HFF-Myc (cell line): ENCODE data around the gene CORIN.

ENCODE experiments used
- DNase-seq: peaks from one replicate; pipeline ENCODE4 v3.0.0-alpha.2; 2011; ENCODE audit warnings: low read depth; ENCODE audit errors: extremely low read depth
- H3K4me3 ChIP-seq: replicated peaks from 2 replicates; pipeline ENCODE4 v1.5.1; 2011; ENCODE audit warnings: low read depth, mild to moderate bottlenecking, control low read depth, low read length
- CTCF ChIP-seq: IDR thresholded peaks from 2 replicates; pipeline ENCODE4 v1.5.1; 2012; ENCODE audit warnings: mild to moderate bottlenecking, low read depth, low read length, control low read depth; ENCODE audit errors: missing control alignments

The CORIN gene

GRCh38 chr4:47721485-47721884, 116.4 kb downstream of the CORIN start:
- no peak overlapping the region for H3K4me3 ChIP-seq
- no peak for DNase-seq
- TF ChIP-seq CTCF = no peak

DNA sequence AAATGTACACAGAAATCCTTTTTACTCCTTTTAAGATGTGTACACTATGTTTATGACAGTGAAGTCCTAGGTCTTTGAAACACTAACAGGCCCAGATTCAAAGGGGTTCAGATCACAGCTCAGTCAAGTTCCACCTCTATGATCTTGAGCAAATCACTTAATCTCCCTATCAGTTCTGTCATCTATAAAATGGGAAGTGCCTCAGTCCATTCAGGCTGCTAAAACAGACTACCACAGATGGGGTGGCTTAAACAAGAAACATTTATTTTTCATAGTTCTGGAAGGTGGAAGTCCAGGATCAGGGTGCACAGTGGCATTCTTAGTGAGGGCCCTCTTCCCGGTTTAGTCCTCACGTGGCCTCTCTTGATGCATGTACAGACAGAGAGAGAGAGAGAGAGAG, 117.1 kb downstream of the CORIN start:
- no peak for TF ChIP-seq CTCF
- no peak for DNase-seq
- H3K4me3 ChIP-seq = no peak overlapping the region

- no peak overlapping the region for H3K4me3 ChIP-seq
- TF ChIP-seq CTCF = no peak
- DNase-seq = no peak
Observed at GRCh38 chr4:47719576-47719975, 118.3 kb downstream of the CORIN start.

DNA sequence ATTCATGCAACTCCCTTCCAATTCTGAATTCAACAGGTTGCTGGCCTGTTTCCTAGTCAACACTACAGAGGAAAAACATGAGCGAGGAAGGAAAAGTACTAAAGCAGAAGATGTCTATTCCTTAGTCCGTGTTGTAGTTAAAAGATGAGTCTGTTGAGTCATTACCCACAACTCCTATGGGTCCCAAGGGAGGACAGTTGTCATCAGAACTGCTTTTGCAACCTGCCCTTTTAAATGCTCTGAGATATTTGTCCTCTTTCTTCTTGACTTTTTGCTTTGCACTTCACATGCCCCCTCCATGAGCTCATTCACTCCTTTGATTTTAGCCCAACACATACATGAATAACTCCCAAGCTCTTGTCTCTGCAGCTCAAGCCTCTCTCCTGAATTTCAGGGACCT, 119.2 kb downstream of the CORIN start:
- TF ChIP-seq CTCF = no peak
- no peak for DNase-seq
- H3K4me3 ChIP-seq = no peak overlapping the region

GRCh38 chr4:47717188-47717587, 120.7 kb downstream of the CORIN start:
- DNase-seq = no peak
- TF ChIP-seq CTCF = no peak
- H3K4me3 ChIP-seq = no peak overlapping the region

DNA sequence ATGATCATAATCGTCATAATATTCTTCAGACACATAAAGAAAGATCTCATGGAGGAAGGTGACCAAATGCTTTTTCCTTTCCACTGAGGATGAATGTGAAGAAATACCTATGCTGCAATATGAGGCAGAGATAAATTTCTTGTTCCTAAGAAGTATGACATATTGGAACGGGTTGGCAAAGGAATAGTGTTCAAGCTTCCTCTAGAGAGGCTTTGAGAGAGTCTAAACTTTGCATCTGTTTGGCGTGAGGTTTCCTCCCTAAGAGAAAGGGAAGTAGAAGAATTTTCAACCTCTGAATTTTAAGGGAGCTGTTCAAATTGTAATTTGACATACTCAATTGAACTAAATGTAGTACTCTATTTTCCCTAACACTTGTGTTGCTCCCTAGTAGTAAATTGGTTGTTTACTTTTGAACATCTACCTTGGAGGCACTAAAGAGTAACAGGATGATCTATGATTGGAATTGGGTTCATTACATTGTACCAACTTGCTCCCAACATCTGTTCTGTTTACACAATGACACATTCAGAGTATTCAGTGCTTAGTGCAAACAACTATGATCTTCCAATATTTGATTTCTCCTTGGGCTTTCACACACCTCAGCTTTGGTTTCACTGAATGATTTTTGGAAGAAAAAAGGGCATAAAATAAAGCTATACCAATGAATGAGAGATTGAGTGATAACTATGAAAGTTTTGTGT, 122.0 kb downstream of the CORIN start:
- DNase-seq = no peak
- no peak for TF ChIP-seq CTCF
- no peak overlapping the region for H3K4me3 ChIP-seq

GRCh38 chr4:47714269-47714668, 123.6 kb downstream of the CORIN start:
- TF ChIP-seq CTCF = no peak
- DNase-seq = no peak
- H3K4me3 ChIP-seq = no peak overlapping the region
